Measurements from ENCODE around the gene CCP110. TPM values are rescaled to one million over a fixed set of nuclear protein-coding genes. Genes with fewer than 3 reads are reported as not detected.

The CCP110 gene
- total and polyA plus RNA-seq, 2 experiments from 2014 or later, result 10.7 to 20.9 TPM

GRCh38 chr16:19479302-19479721 is 44.4 kb upstream of the CCP110 start (continued):
- TF ChIP-seq ZNF462 (CRISPR knock-in tag; IDR thresholded peaks at IDR 0.05) (no peak), CREB1 (CRISPR knock-in tag; IDR thresholded peaks at IDR 0.05; ENCODE audit: low read depth) (no peak), ZNF331 (CRISPR knock-in tag; IDR thresholded peaks at IDR 0.05; ENCODE audit: low read depth) (no peak), EZH2 (IDR thresholded peaks at IDR 0.05; ENCODE audit: low read depth, unreplicated experiment) (no peak), POLR2AphosphoS5 (IDR thresholded peaks at IDR 0.05; ENCODE audit: low read depth) (no peak), NANOG (IDR thresholded peaks at IDR 0.05; ENCODE audit: borderline replicate concordance) (no peak)
- TF ChIP-seq, protein P1, sequence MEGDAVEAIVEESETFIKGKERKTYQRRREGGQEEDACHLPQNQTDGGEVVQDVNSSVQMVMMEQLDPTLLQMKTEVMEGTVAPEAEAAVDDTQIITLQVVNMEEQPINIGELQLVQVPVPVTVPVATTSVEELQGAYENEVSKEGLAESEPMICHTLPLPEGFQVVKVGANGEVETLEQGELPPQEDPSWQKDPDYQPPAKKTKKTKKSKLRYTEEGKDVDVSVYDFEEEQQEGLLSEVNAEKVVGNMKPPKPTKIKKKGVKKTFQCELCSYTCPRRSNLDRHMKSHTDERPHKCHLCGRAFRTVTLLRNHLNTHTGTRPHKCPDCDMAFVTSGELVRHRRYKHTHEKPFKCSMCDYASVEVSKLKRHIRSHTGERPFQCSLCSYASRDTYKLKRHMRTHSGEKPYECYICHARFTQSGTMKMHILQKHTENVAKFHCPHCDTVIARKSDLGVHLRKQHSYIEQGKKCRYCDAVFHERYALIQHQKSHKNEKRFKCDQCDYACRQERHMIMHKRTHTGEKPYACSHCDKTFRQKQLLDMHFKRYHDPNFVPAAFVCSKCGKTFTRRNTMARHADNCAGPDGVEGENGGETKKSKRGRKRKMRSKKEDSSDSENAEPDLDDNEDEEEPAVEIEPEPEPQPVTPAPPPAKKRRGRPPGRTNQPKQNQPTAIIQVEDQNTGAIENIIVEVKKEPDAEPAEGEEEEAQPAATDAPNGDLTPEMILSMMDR (conservative IDR thresholded peaks at IDR 0.05; ENCODE audit: low read depth in 2 of 2), result no peak

DNA sequence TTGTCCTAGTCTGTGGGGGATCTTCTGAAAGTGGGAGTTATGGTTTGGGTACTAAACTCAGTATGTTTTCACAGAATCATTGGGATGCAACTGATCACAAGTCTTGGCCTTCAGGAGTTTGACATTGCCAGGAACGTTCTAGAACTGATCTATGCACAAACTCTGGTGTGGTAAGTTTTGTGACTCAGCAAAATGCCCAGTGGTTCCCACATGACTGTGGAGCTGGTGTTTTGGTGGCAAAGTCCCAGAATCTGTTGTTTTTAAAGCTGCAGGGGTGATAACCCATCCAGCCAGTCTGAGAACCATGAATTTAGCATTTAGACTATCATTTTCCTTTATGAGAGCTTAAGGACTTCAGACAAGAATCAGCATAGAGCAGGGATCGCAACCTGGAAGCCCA is 42.4 kb upstream of the CCP110 start:
- Mint-ChIP-seq H3K4me3 (no peak overlapping the region), H3K4me1 (no peaks in the 10 kb centered on the region), H3K9me3 (no peaks in the 10 kb centered on the region), H3K27me3 (ENCODE audit: insufficient read depth, low read depth, poor library complexity) (peaks cover 2% of the 10 kb centered on the region), H3K36me3 (ENCODE audit: low read depth) (peaks cover 6% of the 10 kb centered on the region; the same call in 1 of the 3 replicates), H3K27ac (peak overlapping the region; percentile 62)
- Histone ChIP-seq H3K4me1 (ENCODE audit: insufficient read depth) (0 out of 2 replicates have a peak, but pooled peaks cover 4% of the 10 kb centered on the region), H3K4me3 (no peak overlapping the region), H3K79me2 (replicated peaks; ENCODE audit: insufficient read depth) (no peaks in the 10 kb centered on the region), H3K9me2 (ENCODE audit: insufficient read depth) (0 out of 2 replicates have a peak, but pooled peaks cover 5% of the 10 kb centered on the region), H2AFZ (no peak overlapping the region), H3K27ac (ENCODE audit: low read depth) (no peak overlapping the region), H3K4me2 (no peak overlapping the region), H4K20me1 (replicated peaks; ENCODE audit: insufficient read depth) (no peaks in the 10 kb centered on the region), H3K27me3 (ENCODE audit: insufficient read depth) (no peaks in the 10 kb centered on the region), H3K36me3 (ENCODE audit: insufficient read depth) (no peaks in the 10 kb centered on the region), H3F3A (replicated peaks; ENCODE audit: low read depth) (no peaks in the 10 kb centered on the region)
- DNase-seq (ENCODE audit: low spot score) (no peak), ATAC-seq (no peak)
- TF ChIP-seq NANOG (IDR thresholded peaks at IDR 0.05; ENCODE audit: borderline replicate concordance), result no peak
- no peak for TF ChIP-seq POLR2AphosphoS5 (IDR thresholded peaks at IDR 0.05; ENCODE audit: low read depth)
- TF ChIP-seq EZH2 (IDR thresholded peaks at IDR 0.05; ENCODE audit: low read depth, unreplicated experiment), result no peak
- TF ChIP-seq ZNF462 (CRISPR knock-in tag; IDR thresholded peaks at IDR 0.05), result no peak
- TF ChIP-seq STAT1 (IDR thresholded peaks at IDR 0.05; ENCODE audit: unreplicated experiment), result no peak

All from GM23338 (cell line).